Lower leg skin (tissue), 3 donors: ENCODE data around the gene SKAP1.

Experiments
- CTCF ChIP-seq, 3 donors: fragments of 450-650 bp; IDR thresholded peaks; one replicate each; pipeline ENCODE4 v1.5.1; 2016; ENCODE audit warnings: antibody characterized with exemption in 3 of 3, mild to moderate bottlenecking in 3 of 3, moderate library complexity in 2 of 3
- POLR2A ChIP-seq, 2 donors: fragments of 450-650 bp; IDR thresholded peaks; one replicate each; pipeline ENCODE4 v1.6.1; 2016 to 2017; ENCODE audit warnings: antibody characterized with exemption in 2 of 2, mild to moderate bottlenecking in 1 of 2, moderate library complexity in 1 of 2

DNA sequence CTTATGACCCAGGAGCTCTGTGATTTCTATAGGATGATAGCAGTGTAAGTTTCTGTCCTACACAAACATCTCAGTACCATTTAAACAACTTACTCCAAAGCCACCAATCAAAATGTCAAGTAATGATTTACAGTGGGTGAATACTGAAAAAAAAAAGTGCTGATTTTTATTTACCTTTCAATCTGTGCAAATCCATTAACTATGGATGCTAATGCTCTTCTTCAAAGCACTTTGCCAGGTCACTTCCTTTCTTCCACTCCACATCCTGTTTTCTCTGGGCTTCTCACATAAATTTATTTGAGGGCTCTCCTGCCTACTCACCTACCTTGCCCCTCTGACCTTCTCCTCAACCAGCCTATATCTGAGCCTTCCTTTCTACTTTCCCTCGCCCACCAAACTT is 101.6 kb downstream of the SKAP1 start:
- TF ChIP-seq CTCF (IDR thresholded peaks at IDR 0.05) (no peak), POLR2A (IDR thresholded peaks at IDR 0.05) (no peak)
